Liver (tissue), 3 donors: ENCODE measurements around the gene OR6V1.

Source experiments
- CTCF ChIP-seq: fragments of 150-350 bp; IDR thresholded peaks from 2 replicates; pipeline ENCODE4 v1.5.1; 2017; ENCODE audit warnings: improper control_type of control experiment, low read depth, low read length; ENCODE audit not compliant: missing input control
- EGR1 ChIP-seq, 2 donors: IDR thresholded peaks; 2 replicates each; pipeline ENCODE4 v1.6.1; 2016 to 2018; ENCODE audit warnings: antibody characterized with exemption in 2 of 2, low read depth in 2 of 2
- GABPA ChIP-seq, 2 donors: IDR thresholded peaks in 1 of 2; conservative IDR thresholded peaks in 1 of 2; 2 replicates each; pipeline ENCODE4 v1.6.1; 2016; ENCODE audit warnings: antibody characterized with exemption in 2 of 2, mild to moderate bottlenecking in 1 of 2, moderate library complexity in 1 of 2
- MAX ChIP-seq: IDR thresholded peaks from 2 replicates; pipeline ENCODE4 v1.6.1; 2016; ENCODE audit warnings: antibody characterized with exemption
- RXRA ChIP-seq, 2 donors: IDR thresholded peaks; 2 replicates each; pipeline ENCODE4 v1.6.1; 2017 to 2018; ENCODE audit warnings: antibody characterized with exemption in 2 of 2, mild to moderate bottlenecking in 1 of 2
- SP1 ChIP-seq: IDR thresholded peaks from 2 replicates; pipeline ENCODE4 v1.6.1; 2018; ENCODE audit warnings: antibody characterized with exemption, mild to moderate bottlenecking
- TAF1 ChIP-seq: conservative IDR thresholded peaks from 2 replicates; pipeline ENCODE4 v1.6.1; 2016; ENCODE audit warnings: antibody characterized with exemption, mild to moderate bottlenecking
- YY1 ChIP-seq: IDR thresholded peaks from 2 replicates; pipeline ENCODE4 v1.6.1; 2016; ENCODE audit warnings: antibody characterized with exemption, mild to moderate bottlenecking
- ZBTB33 ChIP-seq: IDR thresholded peaks from 2 replicates; pipeline ENCODE4 v1.6.1; 2016; ENCODE audit warnings: antibody characterized with exemption
- donor health status: healthy.
- donor health status: healthy.

- no peak for TF ChIP-seq SP1
- no peak for TF ChIP-seq CTCF
- TF ChIP-seq GABPA (IDR thresholded peaks at IDR 0.05 in 1 of 2, conservative IDR thresholded peaks at IDR 0.05 in 1 of 2), result no peak
- no peak for TF ChIP-seq EGR1 (IDR thresholded peaks at IDR 0.05; ENCODE audit: low read depth in 2 of 2)
- TF ChIP-seq ZBTB33, result no peak
- no peak for TF ChIP-seq YY1
- no peak for TF ChIP-seq TAF1
- TF ChIP-seq MAX, result no peak
- no peak for TF ChIP-seq RXRA (IDR thresholded peaks at IDR 0.05)
Observed at GRCh38 chr7:143016996-143017395, 35.1 kb upstream of the OR6V1 start.
